Hypothalamus (tissue), 51 donors: ENCODE results near the gene IDH3G.

Experiments
- DNase-seq, 51 donors: peaks; one replicate each; lab custom pipeline; 2025; lab: John Stamatoyannopoulos, UW

IDH3G gene

DNA sequence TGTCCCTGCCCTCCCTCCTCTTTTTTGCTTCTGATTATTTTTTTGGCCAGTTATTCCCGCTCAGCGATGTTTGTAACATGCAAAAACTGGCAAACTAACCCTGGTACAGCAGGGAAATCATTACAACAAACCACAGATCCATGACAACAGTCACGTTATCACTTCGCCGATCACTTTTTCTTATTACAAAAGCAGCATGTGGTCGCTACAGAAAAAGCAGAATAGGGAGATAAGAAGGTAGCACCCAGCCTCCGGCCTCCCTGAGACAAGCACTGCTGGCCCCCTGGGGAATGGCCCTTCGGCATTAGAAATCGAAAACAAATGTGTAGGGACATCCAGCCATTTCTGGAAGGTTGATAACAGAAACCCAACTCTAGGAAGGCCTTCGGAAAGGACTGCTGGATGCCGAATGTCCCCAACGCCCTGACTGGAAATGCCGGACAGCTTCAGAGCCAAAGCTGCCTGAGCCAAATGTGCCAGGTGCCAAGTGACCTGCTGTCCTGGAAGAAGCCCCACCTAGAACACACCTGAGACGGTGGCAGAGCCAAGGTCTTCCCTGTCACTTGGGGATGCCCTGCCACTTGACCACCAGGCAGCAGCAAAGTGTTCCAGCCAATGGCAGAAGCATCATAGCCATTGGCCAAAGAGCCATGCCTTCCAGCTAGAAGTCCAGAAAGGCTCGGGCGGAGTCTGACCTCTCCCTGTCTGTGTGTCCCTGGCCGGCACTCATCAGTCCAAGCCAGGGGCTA, 2.9 kb downstream of the IDH3G start:
- no peak for DNase-seq

DNA sequence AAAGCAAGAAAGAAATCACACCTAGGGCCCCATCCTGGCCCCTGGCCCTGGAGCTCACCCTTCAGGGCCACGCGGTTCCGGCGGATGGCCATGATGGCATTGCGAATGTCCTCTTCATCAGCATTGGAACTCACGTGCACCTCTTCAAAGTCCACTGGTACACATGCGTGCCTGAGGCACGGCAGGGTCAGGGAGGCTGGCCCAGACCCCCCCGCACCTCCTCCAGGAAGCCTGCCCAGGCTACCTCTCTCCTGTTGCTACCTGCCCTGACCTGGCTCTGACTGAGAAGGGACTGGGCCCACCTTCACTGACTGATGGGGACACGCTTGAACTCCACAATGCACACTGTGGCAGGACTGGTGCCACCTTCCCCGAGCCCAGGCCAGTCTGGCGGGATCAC, 4.5 kb downstream of the IDH3G start:
- DNase-seq: no peak

- DNase-seq: peak in 1 of 51 donors; percentile 16
Observed at GRCh38 chrX:153786669-153787068, 7.5 kb downstream of the IDH3G start.

- no peak for DNase-seq
Observed at GRCh38 chrX:153784325-153784967, 9.7 kb downstream of the IDH3G start.

DNA sequence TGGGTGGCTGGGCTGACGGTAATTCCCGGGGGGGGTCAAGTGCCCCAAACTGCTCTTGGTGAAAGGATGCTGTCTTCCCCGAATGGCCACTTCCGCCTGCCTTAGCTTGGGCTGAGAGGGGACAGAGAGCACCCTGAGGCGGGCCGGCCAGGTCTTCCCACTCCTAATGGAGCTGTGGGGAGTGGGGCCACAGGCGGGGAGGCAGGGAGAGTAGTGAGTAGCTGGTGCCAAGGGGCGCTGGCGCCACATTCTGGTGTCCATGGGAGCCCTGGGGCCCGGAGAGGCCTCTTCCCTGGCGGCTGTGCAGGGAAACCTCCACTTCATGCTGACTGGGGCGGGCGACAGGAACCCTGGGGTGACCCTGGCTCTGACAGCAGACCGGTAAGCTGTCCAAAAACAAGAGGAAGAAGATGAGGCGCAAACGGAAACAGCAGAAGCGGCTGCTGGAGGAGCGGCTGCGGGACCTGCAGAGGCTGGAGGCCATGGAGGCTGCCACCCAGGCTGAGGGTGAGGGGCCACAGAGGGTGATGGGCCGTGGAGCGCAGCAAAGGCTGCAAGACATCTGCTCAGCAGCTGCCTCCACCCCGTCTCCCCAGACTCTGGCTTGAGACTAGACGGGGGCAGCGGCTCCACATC, 10.7 kb downstream of the IDH3G start:
- DNase-seq: no peak

GRCh38 chrX:153782871-153783270, 11.3 kb downstream of the IDH3G start:
- no peak for DNase-seq

DNA sequence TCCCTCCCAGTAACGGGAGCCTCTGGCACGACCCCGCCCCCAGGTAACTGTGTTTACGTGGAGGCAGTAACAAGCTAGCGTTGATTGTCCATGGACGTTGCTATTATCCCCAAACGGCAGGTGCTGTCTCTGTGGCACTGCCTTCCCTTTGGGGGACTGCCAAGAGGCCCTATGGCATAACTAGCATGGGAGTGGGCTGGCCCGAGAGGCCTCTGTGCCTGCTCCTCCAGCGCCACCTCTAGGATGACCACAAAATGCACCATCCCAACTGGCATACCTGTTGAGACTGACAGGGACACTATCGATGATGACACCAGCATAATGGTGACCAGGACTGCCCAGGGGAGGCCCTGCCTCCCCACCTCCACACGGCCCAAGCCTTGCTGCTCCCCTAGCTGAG, 11.9 kb downstream of the IDH3G start:
- DNase-seq: peak in 14 of 51 donors; percentile 3 to 46 (median 18)

DNA sequence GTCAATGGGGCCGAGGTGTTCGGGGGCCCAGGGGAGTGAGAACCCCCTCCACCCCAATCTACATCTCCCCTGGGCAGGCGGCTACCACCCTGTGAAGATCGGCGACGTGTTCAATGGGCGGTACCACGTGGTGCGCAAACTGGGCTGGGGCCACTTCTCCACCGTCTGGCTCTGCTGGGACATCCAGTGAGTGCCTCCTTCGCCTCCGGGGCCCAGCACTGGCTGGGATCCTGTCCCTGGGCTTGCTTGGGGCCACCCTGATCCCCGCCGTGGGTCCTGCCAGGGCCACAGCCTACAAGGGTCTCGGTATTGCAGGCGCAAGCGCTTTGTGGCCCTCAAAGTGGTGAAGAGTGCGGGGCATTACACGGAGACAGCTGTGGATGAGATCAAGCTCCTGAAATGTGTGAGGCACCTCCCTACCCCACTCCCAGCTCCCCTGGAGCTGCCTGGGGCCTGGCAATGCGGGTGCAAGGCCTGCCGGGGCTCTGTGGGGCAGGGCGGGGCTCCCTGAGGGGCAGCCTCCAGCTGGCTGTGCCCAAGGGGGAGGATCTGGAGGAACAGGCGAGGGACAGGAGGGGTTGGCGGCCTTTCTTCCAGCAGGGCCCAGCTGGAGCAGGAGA, 12.6 kb downstream of the IDH3G start:
- DNase-seq: peak in 8 of 51 donors; percentile 2 to 35 (median 14)

DNA sequence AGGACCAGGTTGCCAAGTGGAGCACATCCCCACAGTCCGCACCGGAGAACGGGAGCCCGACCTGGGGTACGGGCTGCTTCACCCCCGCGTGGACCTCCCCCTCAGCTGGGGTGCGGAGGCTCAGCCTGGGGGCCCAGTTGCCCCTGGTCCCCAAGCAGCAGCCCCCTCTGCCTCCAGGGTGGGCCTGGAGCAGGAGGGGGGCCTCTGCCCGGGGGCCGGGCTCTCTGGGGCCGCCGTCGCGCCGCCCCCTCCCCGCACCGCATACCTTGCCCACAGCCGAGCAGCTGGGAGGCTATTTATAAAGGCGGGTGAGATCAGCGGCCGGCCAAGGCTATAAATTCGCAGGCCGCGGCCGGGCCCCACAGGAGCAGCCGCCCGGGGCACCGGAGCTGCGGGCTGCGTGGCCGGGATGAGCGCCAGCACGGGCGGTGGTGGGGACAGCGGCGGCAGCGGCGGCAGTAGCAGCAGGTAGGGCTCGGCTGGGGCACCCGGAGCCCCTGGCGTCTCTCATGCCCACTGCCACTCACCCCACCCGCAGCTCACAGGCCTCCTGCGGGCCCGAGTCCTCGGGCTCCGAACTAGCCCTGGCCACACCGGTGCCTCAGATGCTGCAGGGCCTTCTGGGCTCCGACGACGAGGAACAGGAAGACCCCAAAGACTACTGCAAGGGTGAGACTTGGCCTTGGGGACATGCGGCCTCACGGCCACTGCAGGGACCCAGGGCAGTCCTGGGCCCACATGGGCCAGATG, 13.3 kb downstream of the IDH3G start, which contains the start of gene SRPK3:
Gene SRPK3, plus strand, starts transcription at position 364 of the 750 bp plus-strand sequence. Its CDS starts 46 bp downstream, at position 410.
- peak in 3 of 51 donors; percentile 7 to 22 (median 19) for DNase-seq

GRCh38 chrX:153779891-153780677, 14.1 kb downstream of the IDH3G start:
- DNase-seq: no peak

GRCh38 chrX:153778684-153779101, 15.5 kb downstream of the IDH3G start:
- DNase-seq: no peak

DNA sequence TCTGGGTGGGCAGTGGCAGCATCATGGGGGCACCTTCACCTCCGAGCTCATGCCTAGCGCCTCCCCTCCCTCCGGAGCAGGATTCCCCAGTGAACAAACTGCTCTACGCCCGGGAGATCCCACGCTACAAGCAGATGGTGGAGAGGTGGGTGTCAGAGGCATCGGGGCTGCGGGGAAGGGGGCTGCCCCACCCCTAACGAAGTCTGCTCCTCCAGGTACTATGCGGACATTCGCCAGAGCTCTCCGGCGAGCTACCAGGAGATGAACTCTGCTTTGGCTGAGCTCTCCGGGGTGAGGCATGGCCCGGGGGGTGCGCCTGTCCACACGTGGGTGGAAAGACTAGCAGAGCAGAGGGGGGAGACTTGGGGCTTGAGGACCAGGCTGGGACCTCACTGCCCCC, 16.0 kb downstream of the IDH3G start:
- DNase-seq: no peak

DNA sequence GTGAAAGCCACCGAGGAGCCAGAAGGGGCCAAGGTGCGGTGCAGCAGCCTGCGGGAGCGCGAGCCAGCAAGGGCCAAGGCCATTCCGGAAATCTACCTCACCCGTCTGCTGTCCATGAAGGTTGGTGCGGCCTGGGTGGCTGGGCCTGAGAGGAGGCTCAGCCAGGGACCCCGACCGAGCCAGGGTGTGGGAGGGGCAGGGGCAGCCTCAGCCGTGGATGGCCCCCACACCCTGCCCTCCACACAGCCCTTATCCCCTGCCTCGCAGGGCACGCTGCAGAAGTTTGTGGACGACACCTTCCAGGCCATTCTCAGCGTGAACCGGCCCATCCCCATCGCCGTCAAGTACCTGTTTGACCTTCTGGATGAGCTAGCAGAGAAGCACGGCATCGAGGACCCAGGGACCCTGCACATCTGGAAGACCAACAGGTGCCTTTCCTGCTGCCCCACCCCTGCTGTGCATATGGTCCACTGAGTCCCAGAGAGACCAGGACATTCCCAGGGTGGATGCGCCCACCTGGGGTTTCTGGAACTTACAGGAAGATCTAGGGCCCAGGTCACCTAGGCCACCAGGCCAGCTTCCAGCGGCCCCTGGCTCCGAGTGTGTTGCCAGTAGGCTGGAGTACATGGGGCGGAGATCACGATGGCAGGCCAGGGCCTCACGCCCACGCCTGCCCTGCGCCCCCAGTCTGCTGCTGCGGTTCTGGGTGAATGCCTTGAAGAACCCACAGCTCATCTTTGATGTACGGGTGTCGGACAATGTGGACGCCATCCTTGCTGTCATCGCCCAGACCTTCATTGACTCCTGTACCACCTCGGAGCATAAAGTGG, 16.7 kb downstream of the IDH3G start:
- no peak for DNase-seq

GRCh38 chrX:153776611-153777045, 17.5 kb downstream of the IDH3G start:
- DNase-seq: no peak

DNA sequence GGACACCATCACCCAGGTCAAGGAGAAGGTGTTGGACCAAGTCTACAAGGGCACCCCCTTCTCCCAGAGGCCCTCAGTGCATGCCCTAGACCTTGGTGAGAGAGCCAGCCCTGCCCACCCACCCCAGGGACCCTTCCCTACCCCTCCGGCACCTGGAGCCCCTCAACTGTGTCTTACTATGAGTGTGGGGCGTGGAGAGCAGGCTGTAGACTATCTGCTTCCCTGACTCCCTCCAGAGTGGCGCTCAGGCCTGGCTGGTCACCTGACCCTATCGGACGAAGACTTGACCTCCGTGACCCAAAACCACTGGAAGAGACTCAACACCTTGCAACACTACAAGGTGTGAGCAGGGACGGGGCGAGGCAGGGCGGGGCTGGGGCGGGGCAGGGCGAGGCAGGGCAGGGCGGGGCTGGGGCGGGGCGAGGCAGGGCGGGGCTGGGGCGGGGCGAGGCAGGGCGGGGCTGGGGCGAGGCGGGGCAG, 18.0 kb downstream of the IDH3G start:
- no peak for DNase-seq

DNA sequence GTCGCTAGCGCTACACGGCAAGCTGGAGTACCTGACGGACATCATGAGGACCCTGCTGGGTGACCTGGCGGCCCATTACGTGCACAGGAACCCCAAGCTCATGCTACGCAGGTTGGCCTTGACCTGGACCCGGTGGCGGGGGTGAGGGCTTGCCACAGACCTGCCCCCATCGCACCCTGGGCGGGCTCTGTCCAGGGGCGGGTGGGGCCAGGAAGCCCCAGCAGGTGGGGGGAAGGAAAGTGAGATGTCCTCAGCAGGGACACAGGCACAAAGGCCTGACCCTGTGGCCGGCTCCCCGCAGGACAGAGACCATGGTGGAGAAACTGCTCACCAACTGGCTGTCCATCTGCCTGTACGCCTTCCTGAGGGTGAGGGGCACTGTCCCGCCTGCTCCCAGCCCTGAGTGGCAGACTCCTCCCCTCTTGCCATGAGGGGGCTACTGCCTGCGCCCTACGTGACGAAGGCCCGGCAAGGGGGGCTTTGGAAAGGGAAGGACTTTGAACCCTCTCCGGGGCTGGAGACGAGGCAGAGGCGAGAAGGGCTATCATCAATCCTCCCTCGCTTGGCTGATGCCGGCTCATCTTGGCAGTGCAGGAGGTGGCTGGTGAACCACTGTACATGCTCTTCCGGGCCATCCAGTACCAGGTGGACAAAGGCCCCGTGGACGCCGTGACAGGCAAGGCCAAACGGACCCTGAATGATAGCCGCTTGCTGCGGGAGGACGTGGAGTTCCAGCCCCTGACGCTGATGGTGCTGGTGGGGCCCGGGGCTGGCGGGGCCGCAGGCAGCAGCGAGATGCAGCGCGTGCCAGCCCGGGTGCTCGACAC, 18.7 kb downstream of the IDH3G start:
- DNase-seq: no peak

DNA sequence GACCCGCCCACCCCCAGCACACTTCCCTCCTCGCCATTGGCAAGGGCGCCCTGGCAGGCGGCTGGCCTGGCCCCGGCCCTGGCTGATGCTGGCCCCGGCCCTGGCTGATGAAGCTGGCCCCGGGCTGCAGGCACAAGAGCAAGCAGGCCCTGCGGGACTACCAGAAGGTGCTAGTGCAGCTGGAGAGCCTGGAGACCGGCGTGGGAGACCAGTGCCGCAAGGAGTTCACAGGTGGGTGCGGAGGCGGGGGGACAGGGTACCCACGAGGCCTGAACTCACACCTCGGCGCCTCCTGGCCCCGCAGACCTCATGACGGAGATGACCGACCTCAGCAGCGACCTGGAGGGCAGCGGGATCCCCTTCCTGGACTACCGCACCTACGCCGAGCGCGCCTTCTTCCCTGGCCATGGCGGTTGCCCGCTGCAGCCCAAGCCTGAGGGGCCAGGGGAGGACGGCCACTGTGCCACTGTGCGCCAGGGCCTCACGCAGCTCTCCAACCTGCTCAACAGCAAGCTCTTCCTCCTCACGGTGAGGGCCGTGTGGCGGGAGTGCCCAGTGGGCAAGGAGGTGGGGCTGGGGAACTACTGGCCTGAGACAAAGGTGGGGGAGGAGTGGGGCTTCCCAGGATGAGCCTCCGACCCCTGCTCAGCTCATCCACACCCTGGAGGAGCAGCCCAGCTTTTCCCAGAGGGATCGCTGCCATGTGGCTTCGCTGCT, 19.4 kb downstream of the IDH3G start:
- no peak for DNase-seq
